HEK293T (cell line): Measurements from ENCODE around the gene C18orf63.
A peak's percentile ranks its signal among the peaks of the same experiment; 100 is the strongest.

Experiments
- CTCF ChIA-PET: fragments of 350-600 bp; formaldehyde crosslinking; extraction: SDS; loops from one replicate; lab custom pipeline; 2021; ENCODE audit warnings: antibody characterized with exemption, inconsistent platforms; lab: Yijun Ruan, JAX
- POLR2A ChIA-PET: fragments of 350-600 bp; formaldehyde crosslinking; extraction: SDS; loops from one replicate; lab custom pipeline; 2020; ENCODE audit warnings: antibody characterized with exemption, inconsistent platforms; lab: Yijun Ruan, JAX
- DNase-seq: peaks from one replicate; pipeline ENCODE4 v3.0.0; 2012; ENCODE audit warnings: mixed read lengths; ENCODE audit errors: extremely low spot score
- ARNT ChIP-seq: fragments of 450-650 bp; IDR thresholded peaks from 2 replicates; pipeline ENCODE4 v1.6.1; 2017; ENCODE audit warnings: mild to moderate bottlenecking
- BHLHE40 ChIP-seq: fragments of 450-650 bp; IDR thresholded peaks from 2 replicates; pipeline ENCODE4 v1.6.1; 2016; ENCODE audit warnings: mild to moderate bottlenecking, moderate library complexity, borderline replicate concordance
- CTBP1 ChIP-seq: fragments of 450-650 bp; IDR thresholded peaks from 2 replicates; pipeline ENCODE4 v1.6.1; 2016; ENCODE audit warnings: borderline replicate concordance
- ELF4 ChIP-seq: fragments of 450-650 bp; IDR thresholded peaks from 2 replicates; pipeline ENCODE4 v1.6.1; 2017; ENCODE audit warnings: antibody characterized with exemption
- FOXA1 ChIP-seq: fragments of 450-650 bp; IDR thresholded peaks from 2 replicates; pipeline ENCODE4 v1.6.1; 2016; ENCODE audit warnings: mild to moderate bottlenecking
- FOXK2 ChIP-seq: fragments of 450-650 bp; IDR thresholded peaks from 2 replicates; pipeline ENCODE4 v1.6.1; 2016; ENCODE audit warnings: mild to moderate bottlenecking
- FOXM1 ChIP-seq: fragments of 450-650 bp; IDR thresholded peaks from 2 replicates; pipeline ENCODE4 v1.6.1; 2017; ENCODE audit warnings: mild to moderate bottlenecking, borderline replicate concordance
- HDGF ChIP-seq: fragments of 450-650 bp; IDR thresholded peaks from 2 replicates; pipeline ENCODE4 v1.6.1; 2017; ENCODE audit warnings: antibody characterized with exemption, borderline replicate concordance
- L3MBTL2 ChIP-seq: fragments of 450-650 bp; conservative IDR thresholded peaks from 2 replicates; pipeline ENCODE4 v1.6.1; 2016; ENCODE audit warnings: mild to moderate bottlenecking
- LEF1 ChIP-seq: fragments of 450-650 bp; IDR thresholded peaks from 2 replicates; pipeline ENCODE4 v1.6.1; 2017; ENCODE audit warnings: mild to moderate bottlenecking, borderline replicate concordance
- NFRKB ChIP-seq: fragments of 450-650 bp; IDR thresholded peaks from 2 replicates; pipeline ENCODE4 v1.6.1; 2016; ENCODE audit warnings: mild to moderate bottlenecking, moderate library complexity
- PKNOX1 ChIP-seq: fragments of 450-650 bp; IDR thresholded peaks from 2 replicates; pipeline ENCODE4 v1.6.1; 2016
- SP1 ChIP-seq: fragments of 450-650 bp; IDR thresholded peaks from 2 replicates; pipeline ENCODE4 v1.6.1; 2017
- SUZ12 ChIP-seq: fragments of 450-650 bp; IDR thresholded peaks from 2 replicates; pipeline ENCODE4 v1.6.1; 2016; ENCODE audit warnings: mild to moderate bottlenecking
- TARDBP ChIP-seq: fragments of 450-650 bp; IDR thresholded peaks from 2 replicates; pipeline ENCODE4 v1.6.1; 2016
- ZNF384 ChIP-seq: fragments of 450-650 bp; IDR thresholded peaks from 2 replicates; pipeline ENCODE4 v1.6.1; 2016

C18orf63 gene

DNA sequence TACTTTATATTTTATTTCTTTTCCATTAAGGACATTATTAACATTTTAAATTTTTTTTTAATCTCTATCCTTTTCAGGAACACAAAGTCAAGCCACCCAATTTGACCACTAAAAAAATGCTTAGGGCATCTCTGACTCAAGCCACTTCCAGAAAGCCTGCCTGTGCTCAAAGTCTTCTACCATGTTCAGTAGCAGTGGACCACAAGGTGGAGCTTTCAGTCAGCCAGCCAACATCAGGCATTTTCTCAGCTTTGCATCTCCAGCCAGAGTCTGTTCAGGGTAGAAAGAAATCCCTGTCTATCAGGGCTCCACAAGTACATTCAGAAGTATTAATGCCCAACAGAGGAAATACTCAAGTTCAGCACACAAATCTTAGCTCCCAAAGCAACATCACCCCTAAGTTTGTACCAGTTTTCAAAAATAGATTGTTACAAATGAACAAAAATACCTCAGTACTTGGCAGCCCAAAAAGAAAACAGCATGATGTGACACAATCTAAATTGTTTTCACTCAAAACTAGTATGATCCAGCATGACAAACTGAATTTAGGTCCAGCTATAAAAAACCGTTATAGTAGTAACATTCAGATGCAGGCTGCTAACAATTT lies 37.6 kb downstream of the C18orf63 start:
- DNase-seq = peak; percentile 36
- ChIA-PET POLR2A (no interaction called here), CTCF (interaction anchor here (1.0 to 2.9 kb wide), 3 partner anchors 11 to 199 kb away, joined by 3 to 22 read pairs (median 13); no protein-coding TSS in a partner anchor)
- no peak for TF ChIP-seq NFRKB
- no peak for TF ChIP-seq CTBP1
- no peak for TF ChIP-seq BHLHE40
- no peak for TF ChIP-seq SUZ12
- no peak for TF ChIP-seq FOXK2
- no peak for TF ChIP-seq ELF4
- TF ChIP-seq FOXM1 = no peak

DNA sequence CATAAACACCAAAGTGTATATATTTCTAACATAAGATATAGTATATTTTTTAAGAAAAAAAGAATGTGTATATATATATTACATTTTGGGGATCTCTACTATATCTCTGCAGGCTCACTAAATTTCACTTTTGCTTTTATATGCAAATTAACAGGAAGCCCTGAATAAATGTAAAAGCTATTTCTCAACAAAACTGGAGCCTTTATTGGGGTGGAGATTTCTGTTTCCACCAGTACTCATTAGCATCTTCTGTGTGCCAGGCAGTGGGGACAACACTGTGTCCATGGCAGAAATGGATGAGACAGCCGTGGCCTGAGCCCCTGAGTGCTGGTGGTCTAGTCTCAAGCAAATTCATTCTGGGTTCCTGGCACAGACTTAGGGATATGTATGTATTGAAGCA lies 41.3 kb downstream of the C18orf63 start:
- CTCF ChIA-PET = no interaction called here
- POLR2A ChIA-PET = interaction anchor here (0.9 kb wide), 1 partner anchor 139 kb away, joined by 3 read pairs; the partner anchor contains the start of gene CNDP2
- TF ChIP-seq LEF1 (no peak), ARNT (no peak), FOXK2 (no peak), PKNOX1 (no peak), L3MBTL2 (no peak), HDGF (no peak), SP1 (no peak), NFRKB (no peak), BHLHE40 (no peak), CTBP1 (no peak), ZNF384 (no peak), ELF4 (no peak), FOXA1 (no peak)
- DNase-seq = no peak

GRCh38 chr18:74360852-74361655 lies 45.4 kb downstream of the C18orf63 start:
- POLR2A ChIA-PET = no interaction called here
- DNase-seq = no peak
- CTCF ChIA-PET = no interaction called here
- TF ChIP-seq HDGF = no peak
- TF ChIP-seq L3MBTL2 = no peak
- TF ChIP-seq ZNF384 = no peak
- no peak for TF ChIP-seq SUZ12
- TF ChIP-seq SP1 = no peak
- TF ChIP-seq PKNOX1 = no peak
- TF ChIP-seq FOXA1 = no peak
- TF ChIP-seq CTBP1 = no peak
- TF ChIP-seq LEF1 = no peak
- no peak for TF ChIP-seq NFRKB
- TF ChIP-seq ELF4 = no peak
- TF ChIP-seq FOXK2 = no peak
- TF ChIP-seq FOXM1 = no peak
- no peak for TF ChIP-seq TARDBP
- TF ChIP-seq ARNT = no peak
- no peak for TF ChIP-seq BHLHE40

DNA sequence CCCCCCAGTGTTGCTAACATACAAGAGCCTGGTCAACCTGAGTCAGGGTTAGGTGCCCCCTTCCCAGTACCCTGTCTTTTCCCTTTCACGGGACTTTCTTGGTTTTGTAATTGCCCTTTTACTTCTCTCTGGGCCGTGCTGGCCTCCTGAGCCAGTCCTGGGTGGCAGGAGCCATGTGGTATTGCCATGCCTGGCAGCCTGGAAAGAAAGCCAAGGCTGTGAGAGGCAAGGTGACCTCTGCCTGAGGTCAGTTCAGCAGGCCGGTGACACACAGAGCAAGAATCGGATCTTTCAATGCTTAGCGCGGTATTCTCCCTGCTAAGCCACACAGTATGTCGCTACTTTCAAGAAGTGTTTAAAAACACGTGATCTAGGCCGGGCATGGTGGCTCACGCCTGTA lies 52.3 kb downstream of the C18orf63 start:
- TF ChIP-seq CTBP1 (no peak), BHLHE40 (no peak), FOXA1 (no peak), NFRKB (no peak), ZNF384 (no peak), LEF1 (no peak), SP1 (no peak), ELF4 (no peak), HDGF (no peak), L3MBTL2 (no peak), FOXM1 (no peak), FOXK2 (no peak), ARNT (no peak)
- no peak for DNase-seq
- POLR2A ChIA-PET = no interaction called here
- CTCF ChIA-PET = no interaction called here

GRCh38 chr18:74368901-74369705 lies 53.5 kb downstream of the C18orf63 start:
- no peak for DNase-seq
- ChIA-PET CTCF (no interaction called here), POLR2A (no interaction called here)
- TF ChIP-seq FOXA1 (no peak), LEF1 (no peak), PKNOX1 (no peak), L3MBTL2 (no peak), TARDBP (no peak), SP1 (no peak), ELF4 (no peak)
